K562 (cell line): Measurements from ENCODE around the gene HOPX.

Experiments used
- CBX5 ChIP-seq: IDR thresholded peaks from 2 replicates; pipeline ENCODE4 v1.6.1; 2014; ENCODE audit warnings: low read depth, borderline replicate concordance
- CHCHD3 ChIP-seq: fragments of 250-450 bp; sonication (Bioruptor Pico); IDR thresholded peaks from 2 replicates; pipeline ENCODE4 v2.1.2; 2022; ENCODE audit warnings: mild to moderate bottlenecking
- CREB1 ChIP-seq, 2 experiments: sonication (generic) in 1 of 2; formaldehyde crosslinking in 1 of 2; IDR thresholded peaks; 2 replicates each; pipeline versions ENCODE4 v1.6.1 to v1.8.0; 2012 to 2022; ENCODE audit warnings: inconsistent platforms in 1 of 2, mild to moderate bottlenecking in 1 of 2, missing genetic modification reagents in 1 of 2, moderate library complexity in 1 of 2
- KLF6 ChIP-seq: fragments of 250-450 bp; sonication (Bioruptor Pico); IDR thresholded peaks from 2 replicates; pipeline ENCODE4 v1.4.0; 2020; ENCODE audit warnings: mild to moderate bottlenecking, moderate library complexity, borderline replicate concordance
- MAFK ChIP-seq: IDR thresholded peaks from 2 replicates; pipeline ENCODE4 v1.6.1; 2011; ENCODE audit warnings: low read length, improper control_type of control experiment
- MTA2 ChIP-seq: fragments of 450-650 bp; IDR thresholded peaks from 2 replicates; pipeline ENCODE4 v1.6.1; 2016; ENCODE audit warnings: low read depth
- NR2C2 ChIP-seq, 2 experiments: fragments of 200-800 bp in 1 of 2; sonication (Bioruptor generic) in 1 of 2; sonication (generic) in 1 of 2; formaldehyde crosslinking in 1 of 2; IDR thresholded peaks; 2 replicates each; pipeline versions ENCODE4 v1.6.1 to v1.8.0; 2016 to 2022; ENCODE audit warnings: mild to moderate bottlenecking in 1 of 2, missing compliant biosample characterization in 1 of 2, missing genetic modification characterization in 1 of 2, missing genetic modification reagents in 1 of 2
- RBBP5 ChIP-seq: fragments of 200-600 bp; sonication (generic); IDR thresholded peaks from 2 replicates; pipeline ENCODE4 v1.6.1; 2012; ENCODE audit warnings: borderline replicate concordance, mild to moderate bottlenecking, low read length, control low read depth, inconsistent platforms; ENCODE audit not compliant: insufficient read depth, poor library complexity, severe bottlenecking
- RNF2 ChIP-seq: sonication (generic); IDR thresholded peaks from 2 replicates; pipeline ENCODE4 v1.6.1; 2016
- SMARCA4 ChIP-seq: fragments of 450-650 bp; IDR thresholded peaks from 2 replicates; pipeline ENCODE4 v1.6.1; 2016
- ZNF121 ChIP-seq: sonication (generic); formaldehyde crosslinking; conservative IDR thresholded peaks from 2 replicates; pipeline ENCODE4 v1.8.0; 2022; ENCODE audit warnings: missing genetic modification reagents

GRCh38 chr4:56640621-56641493 is 40.2 kb downstream of the HOPX start:
- TF ChIP-seq RNF2 (no peak), CREB1 (IDR thresholded peaks at IDR 0.05) (no peak), CREB1 (CRISPR knock-in tag; IDR thresholded peaks at IDR 0.05) (no peak), NR2C2 (CRISPR knock-in tag; IDR thresholded peaks at IDR 0.05) (no peak), NR2C2 (tag; IDR thresholded peaks at IDR 0.05) (no peak), CHCHD3 (no peak), SMARCA4 (no peak), KLF6 (CRISPR knock-in tag) (no peak), CBX5 (no peak), RBBP5 (no peak), MTA2 (no peak), ZNF121 (CRISPR knock-in tag) (no peak), MAFK (no peak)
